Neural progenitor cell (in vitro differentiated cells): ENCODE measurements around the gene DDN. TPM values are rescaled to one million over a fixed set of nuclear protein-coding genes. Genes with fewer than 3 reads are reported as not detected.

Source experiments
- DNase-seq: peaks from one replicate; pipeline ENCODE4 v3.0.0-alpha.2; 2016; ENCODE audit warnings: low spot score
- H2AFZ ChIP-seq: fragments of 200-600 bp; sonication (generic); replicated peaks from 2 replicates; pipeline ENCODE4 v1.6.1; 2016; ENCODE audit warnings: antibody characterized with exemption
- H3F3A ChIP-seq: fragments of 200-600 bp; sonication (generic); 2 replicates; pipeline ENCODE4 v1.6.1; 2016; ENCODE audit warnings: antibody characterized with exemption, low read depth
- H3K27ac ChIP-seq: fragments of 200-600 bp; sonication (generic); 2 replicates; pipeline ENCODE4 v1.5.1; 2016; ENCODE audit warnings: mild to moderate bottlenecking
- H3K27me3 ChIP-seq: fragments of 200-600 bp; sonication (generic); 2 replicates; pipeline ENCODE4 v1.6.1; 2016; ENCODE audit warnings: mild to moderate bottlenecking, moderate library complexity
- H3K36me3 ChIP-seq: fragments of 200-600 bp; sonication (generic); 2 replicates; pipeline ENCODE4 v1.5.1; 2016
- H3K4me1 ChIP-seq: fragments of 200-600 bp; sonication (generic); 2 replicates; pipeline ENCODE4 v1.6.1; 2016; ENCODE audit warnings: mixed run types
- H3K4me2 ChIP-seq: fragments of 200-600 bp; sonication (generic); 2 replicates; pipeline ENCODE4 v1.6.1; 2016
- H3K4me3 ChIP-seq: fragments of 200-600 bp; sonication (generic); 2 replicates; pipeline ENCODE4 v1.5.1; 2016
- H3K79me2 ChIP-seq: fragments of 200-600 bp; sonication (generic); 2 replicates; pipeline ENCODE4 v1.6.1; 2016; ENCODE audit warnings: low read depth
- H3K9ac ChIP-seq: fragments of 200-600 bp; sonication (generic); 2 replicates; pipeline ENCODE4 v1.6.1; 2016
- H3K9me3 ChIP-seq: fragments of 200-600 bp; sonication (generic); 2 replicates; pipeline ENCODE4 v1.5.1; 2016; ENCODE audit warnings: low read depth
- H4K20me1 ChIP-seq: fragments of 200-600 bp; sonication (generic); 2 replicates; pipeline ENCODE4 v1.6.1; 2016; ENCODE audit warnings: low read depth
- H3K27ac Mint-ChIP-seq: 3 replicates; pipeline ENCODE4 v1.8.0; 2021; ENCODE audit warnings: mixed read lengths
- H3K27me3 Mint-ChIP-seq: 2 replicates; pipeline ENCODE4 v1.8.0; 2022; ENCODE audit warnings: low read depth, mild to moderate bottlenecking, inconsistent platforms, moderate library complexity, mixed read lengths; ENCODE audit not compliant: insufficient read depth
- H3K36me3 Mint-ChIP-seq: 3 replicates; pipeline ENCODE4 v1.8.0; 2021; ENCODE audit warnings: mixed read lengths
- H3K4me1 Mint-ChIP-seq: 3 replicates; pipeline ENCODE4 v1.8.0; 2021; ENCODE audit warnings: mixed read lengths
- H3K4me3 Mint-ChIP-seq: 3 replicates; pipeline ENCODE4 v1.8.0; 2021; ENCODE audit warnings: mild to moderate bottlenecking, moderate library complexity, mixed read lengths
- H3K9me3 Mint-ChIP-seq: 3 replicates; pipeline ENCODE4 v1.8.0; 2020; ENCODE audit warnings: mixed read lengths
- CTCF ChIP-seq: fragments of 200-600 bp; sonication (generic); IDR thresholded peaks from 2 replicates; pipeline ENCODE4 v1.5.1; 2017; ENCODE audit warnings: antibody characterized with exemption, mild to moderate bottlenecking
- EZH2 ChIP-seq: fragments of 200-600 bp; sonication (generic); IDR thresholded peaks from 2 replicates; pipeline ENCODE4 v1.6.1; 2017; ENCODE audit warnings: antibody characterized with exemption, mild to moderate bottlenecking, moderate library complexity
- EZH2phosphoT487 ChIP-seq: fragments of 200-600 bp; sonication (generic); IDR thresholded peaks from 2 replicates; pipeline ENCODE4 v1.6.1; 2017; ENCODE audit warnings: antibody characterized with exemption
- total RNA-seq: library from RNA; depleted of rRNA; stranded (reverse); fragments of >200 nt; gene quantifications from 2 replicates; pipeline ENCODE4 v1.2.3, GENCODE V29; 2015; ENCODE audit warnings: low replicate concordance

DDN gene
- total RNA-seq, 1 donor from 2014 or later, result not detected

GRCh38 chr12:49020441-49020840 is 21.3 kb upstream of the DDN start:
- Histone ChIP-seq H4K20me1 (no peaks in the 10 kb centered on the region), H3K27me3 (no peaks in the 10 kb centered on the region), H3K9ac (no peak overlapping the region), H3F3A (peaks cover 30% of the 10 kb centered on the region), H3K36me3 (no peaks in the 10 kb centered on the region), H3K9me3 (no peaks in the 10 kb centered on the region), H3K4me2 (no peak overlapping the region), H3K79me2 (no peaks in the 10 kb centered on the region), H3K4me3 (no peak overlapping the region), H2AFZ (no peak overlapping the region), H3K4me1 (peaks cover 3% of the 10 kb centered on the region), H3K27ac (no peak overlapping the region)
- H3K27me3 Mint-ChIP-seq, result peaks cover 2% of the 10 kb centered on the region
- TF ChIP-seq CTCF (no peak), EZH2 (no peak), EZH2phosphoT487 (no peak)
- H3K4me3 Mint-ChIP-seq, result no peak overlapping the region
- no peak overlapping the region for H3K27ac Mint-ChIP-seq
- H3K4me1 Mint-ChIP-seq, result peaks cover 19% of the 10 kb centered on the region
- no peak for DNase-seq
- H3K36me3 Mint-ChIP-seq, result peaks cover 24% of the 10 kb centered on the region
- no peaks in the 10 kb centered on the region for H3K9me3 Mint-ChIP-seq

- H3K9me3 ChIP-seq, result no peaks in the 10 kb centered on the region
- H3K4me1 Mint-ChIP-seq, result peaks cover 19% of the 10 kb centered on the region
- H3K9me3 Mint-ChIP-seq, result no peaks in the 10 kb centered on the region
- no peak overlapping the region for H3K27ac ChIP-seq
- no peaks in the 10 kb centered on the region for H4K20me1 ChIP-seq
- DNase-seq, result peak; percentile 38
- H3K36me3 Mint-ChIP-seq, result peaks cover 20% of the 10 kb centered on the region
- peak overlapping the region; percentile 91 for H3K4me2 ChIP-seq
- no peak overlapping the region for H3K9ac ChIP-seq
- H2AFZ ChIP-seq, result no peak overlapping the region
- peak overlapping the region; percentile 95 for H3K4me3 Mint-ChIP-seq
- no peaks in the 10 kb centered on the region for H3K36me3 ChIP-seq
- no peaks in the 10 kb centered on the region for H3K79me2 ChIP-seq
- no peak overlapping the region for H3K27ac Mint-ChIP-seq
- TF ChIP-seq CTCF (peak; percentile 46), EZH2 (no peak), EZH2phosphoT487 (no peak)
- H3K27me3 ChIP-seq, result no peaks in the 10 kb centered on the region
- peaks cover 3% of the 10 kb centered on the region for H3K4me1 ChIP-seq
- H3K27me3 Mint-ChIP-seq, result peaks cover 2% of the 10 kb centered on the region
- peak overlapping the region; percentile 80 for H3K4me3 ChIP-seq
- peaks cover 30% of the 10 kb centered on the region for H3F3A ChIP-seq
These were observed 20.5 kb upstream of the DDN start for GRCh38 chr12:49019443-49020324.

- H4K20me1 ChIP-seq, result peaks cover 4% of the 10 kb centered on the region
- Mint-ChIP-seq H3K4me1 (peaks cover 19% of the 10 kb centered on the region), H3K4me3 (peak overlapping the region; percentile 95), H3K27ac (peak overlapping the region; percentile 94), H3K36me3 (peaks cover 16% of the 10 kb centered on the region), H3K9me3 (no peaks in the 10 kb centered on the region), H3K27me3 (peaks cover 2% of the 10 kb centered on the region)
- peak overlapping the region; percentile 91 for H3K4me2 ChIP-seq
- TF ChIP-seq CTCF (no peak), EZH2 (no peak), EZH2phosphoT487 (no peak)
- no peak for DNase-seq
- H3K79me2 ChIP-seq, result no peaks in the 10 kb centered on the region
- peak overlapping the region; percentile 83 for H2AFZ ChIP-seq
- peak overlapping the region; percentile 64 for H3K9ac ChIP-seq
- peak overlapping the region; percentile 93 for H3K27ac ChIP-seq
- peak overlapping the region; percentile 80 for H3K4me3 ChIP-seq
- peaks cover 3% of the 10 kb centered on the region for H3K4me1 ChIP-seq
- no peaks in the 10 kb centered on the region for H3K36me3 ChIP-seq
- H3F3A ChIP-seq, result peaks cover 30% of the 10 kb centered on the region
- H3K9me3 ChIP-seq, result no peaks in the 10 kb centered on the region
- H3K27me3 ChIP-seq, result no peaks in the 10 kb centered on the region
These were observed 19.9 kb upstream of the DDN start for GRCh38 chr12:49019120-49019430.
